ENCODE data around the gene COA1. TPM values are rescaled to one million over a fixed set of nuclear protein-coding genes. Genes with fewer than 3 reads are reported as not detected.
A peak's percentile ranks its signal among the peaks of the same experiment; 100 is the strongest.

The COA1 gene
- total RNA-seq, 2 donors from 2014 or later, result 24.8 to 45.1 TPM

GRCh38 chr7:43761938-43762692 is 32.8 kb upstream of the COA1 start:
- H3K27me3 ChIP-seq, result no peaks in the 10 kb centered on the region
- no peaks in the 10 kb centered on the region for H3K36me3 ChIP-seq
- TF ChIP-seq, protein P1, sequence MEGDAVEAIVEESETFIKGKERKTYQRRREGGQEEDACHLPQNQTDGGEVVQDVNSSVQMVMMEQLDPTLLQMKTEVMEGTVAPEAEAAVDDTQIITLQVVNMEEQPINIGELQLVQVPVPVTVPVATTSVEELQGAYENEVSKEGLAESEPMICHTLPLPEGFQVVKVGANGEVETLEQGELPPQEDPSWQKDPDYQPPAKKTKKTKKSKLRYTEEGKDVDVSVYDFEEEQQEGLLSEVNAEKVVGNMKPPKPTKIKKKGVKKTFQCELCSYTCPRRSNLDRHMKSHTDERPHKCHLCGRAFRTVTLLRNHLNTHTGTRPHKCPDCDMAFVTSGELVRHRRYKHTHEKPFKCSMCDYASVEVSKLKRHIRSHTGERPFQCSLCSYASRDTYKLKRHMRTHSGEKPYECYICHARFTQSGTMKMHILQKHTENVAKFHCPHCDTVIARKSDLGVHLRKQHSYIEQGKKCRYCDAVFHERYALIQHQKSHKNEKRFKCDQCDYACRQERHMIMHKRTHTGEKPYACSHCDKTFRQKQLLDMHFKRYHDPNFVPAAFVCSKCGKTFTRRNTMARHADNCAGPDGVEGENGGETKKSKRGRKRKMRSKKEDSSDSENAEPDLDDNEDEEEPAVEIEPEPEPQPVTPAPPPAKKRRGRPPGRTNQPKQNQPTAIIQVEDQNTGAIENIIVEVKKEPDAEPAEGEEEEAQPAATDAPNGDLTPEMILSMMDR (IDR thresholded peaks at IDR 0.05), result no peak
- peaks cover 3% of the 10 kb centered on the region for H3K4me1 ChIP-seq
- H3K9ac ChIP-seq (ENCODE audit: low read depth in 2 of 2, low read length in 2 of 2), result no peak overlapping the region
- H3K9me3 ChIP-seq, result no peaks in the 10 kb centered on the region
- intact Hi-C loops (cut with DNase I), result no loop called here
- no peak overlapping the region for H3K4me3 ChIP-seq
- no peak overlapping the region for H3K27ac ChIP-seq
- DNase-seq, result peak; percentile 7

- DNase-seq, result no peak
- Histone ChIP-seq H3K9ac (ENCODE audit: low read depth in 2 of 2, low read length in 2 of 2) (no peak overlapping the region), H3K4me3 (no peak overlapping the region), H3K9me3 (no peaks in the 10 kb centered on the region), H3K36me3 (no peaks in the 10 kb centered on the region), H3K27ac (no peak overlapping the region), H3K27me3 (no peaks in the 10 kb centered on the region), H3K4me1 (peaks cover 3% of the 10 kb centered on the region)
- intact Hi-C loops (cut with DNase I), result no loop called here
- TF ChIP-seq, protein P1 (IDR thresholded peaks at IDR 0.05), result no peak
Observed at GRCh38 chr7:43761382-43761781, 32.1 kb upstream of the COA1 start.

DNA sequence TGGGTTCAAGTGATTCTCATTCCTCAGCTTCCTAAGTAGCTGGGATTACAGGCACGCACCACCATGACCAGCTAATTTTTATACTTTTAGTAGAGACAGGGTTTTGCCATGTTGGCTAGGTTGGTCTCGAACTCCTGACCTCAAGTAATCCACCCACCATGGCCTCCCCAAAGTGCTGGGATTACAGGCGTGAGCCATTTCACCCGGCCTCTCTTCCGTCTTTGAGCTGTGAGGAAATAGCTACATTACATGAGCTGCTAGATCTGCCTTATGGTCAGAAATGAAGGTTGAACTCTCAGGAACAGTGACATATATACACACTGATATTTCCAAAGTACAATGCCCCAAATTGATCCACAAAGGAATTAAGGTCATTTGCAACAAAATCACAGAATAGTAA is 31.5 kb upstream of the COA1 start:
- peak; percentile 5 for DNase-seq
- Histone ChIP-seq H3K4me1 (peaks cover 3% of the 10 kb centered on the region), H3K4me3 (no peak overlapping the region), H3K27ac (no peak overlapping the region), H3K27me3 (no peaks in the 10 kb centered on the region), H3K9ac (ENCODE audit: low read depth in 2 of 2, low read length in 2 of 2) (no peak overlapping the region), H3K9me3 (no peaks in the 10 kb centered on the region), H3K36me3 (no peaks in the 10 kb centered on the region)
- intact Hi-C loops (cut with DNase I), result no loop called here
- TF ChIP-seq, protein P1 (IDR thresholded peaks at IDR 0.05), result no peak

GRCh38 chr7:43758822-43759683 is 29.7 kb upstream of the COA1 start:
- Histone ChIP-seq H3K4me1 (no peaks in the 10 kb centered on the region), H3K27me3 (no peaks in the 10 kb centered on the region), H3K9ac (ENCODE audit: low read depth in 2 of 2, low read length in 2 of 2) (peak overlapping the region; percentile 49 to 79)

More at GRCh38 chr7:43758822-43759683, 29.7 kb upstream of the COA1 start:
- H3K4me3 ChIP-seq, result peak overlapping the region; percentile 74
- intact Hi-C loops (cut with DNase I), result no loop called here
- TF ChIP-seq, protein P1 (IDR thresholded peaks at IDR 0.05), result no peak
- H3K36me3 ChIP-seq, result no peaks in the 10 kb centered on the region
- peak overlapping the region; percentile 78 for H3K27ac ChIP-seq
- H3K9me3 ChIP-seq, result no peaks in the 10 kb centered on the region
- peak; percentile 41 for DNase-seq

All from colonic mucosa (tissue), 4 donors.